Fibroblast of the aortic adventitia (primary cell): ENCODE results near the gene CFAP92. TPM values are rescaled to one million over a fixed set of nuclear protein-coding genes. Genes with fewer than 3 reads are reported as not detected.

Source experiments
- DNase-seq: peaks from one replicate; pipeline ENCODE4 v3.0.0-alpha.2; 2010; ENCODE audit warnings: low read depth
- H3K4me3 ChIP-seq: 2 replicates; pipeline ENCODE4 v1.5.1; 2011; ENCODE audit warnings: low read depth, mild to moderate bottlenecking, control low read depth, low read length, moderate library complexity
- CTCF ChIP-seq: IDR thresholded peaks from 2 replicates; pipeline ENCODE4 v1.5.1; 2011; ENCODE audit warnings: mild to moderate bottlenecking, low read length, control low read depth, inconsistent platforms; ENCODE audit not compliant: insufficient read depth
- total RNA-seq: library from RNA; depleted of rRNA; stranded (reverse); fragments of >200 nt; gene quantifications from 2 replicates; pipeline ENCODE4 v1.2.3, GENCODE V29; 2012; ENCODE audit warnings: low replicate concordance

The CFAP92 gene
- total RNA-seq, 1 donor, result not detected

GRCh38 chr3:129032716-129033115 is 38.8 kb upstream of the CFAP92 start:
- DNase-seq, result no peak
- TF ChIP-seq CTCF, result no peak
- no peak overlapping the region for H3K4me3 ChIP-seq

GRCh38 chr3:129031476-129032215 is 37.8 kb upstream of the CFAP92 start:
- TF ChIP-seq CTCF, result no peak
- no peak overlapping the region for H3K4me3 ChIP-seq
- no peak for DNase-seq

- no peak for DNase-seq
- no peak overlapping the region for H3K4me3 ChIP-seq
- no peak for TF ChIP-seq CTCF
These were observed 36.7 kb upstream of the CFAP92 start for GRCh38 chr3:129030611-129031010.

- TF ChIP-seq CTCF, result no peak
- no peak overlapping the region for H3K4me3 ChIP-seq
- no peak for DNase-seq
These were observed 35.0 kb upstream of the CFAP92 start for GRCh38 chr3:129028866-129029265.

- no peak for DNase-seq
- TF ChIP-seq CTCF, result no peak
- H3K4me3 ChIP-seq, result no peak overlapping the region
These were observed 33.6 kb upstream of the CFAP92 start for GRCh38 chr3:129027544-129027880.

- peak overlapping the region; percentile 25 for H3K4me3 ChIP-seq
- peak; percentile 13 for TF ChIP-seq CTCF
- peak; percentile 58 for DNase-seq
These were observed 33.1 kb upstream of the CFAP92 start for GRCh38 chr3:129026728-129027543.
